ENCODE data around the gene PTH2.

PTH2 gene

DNA sequence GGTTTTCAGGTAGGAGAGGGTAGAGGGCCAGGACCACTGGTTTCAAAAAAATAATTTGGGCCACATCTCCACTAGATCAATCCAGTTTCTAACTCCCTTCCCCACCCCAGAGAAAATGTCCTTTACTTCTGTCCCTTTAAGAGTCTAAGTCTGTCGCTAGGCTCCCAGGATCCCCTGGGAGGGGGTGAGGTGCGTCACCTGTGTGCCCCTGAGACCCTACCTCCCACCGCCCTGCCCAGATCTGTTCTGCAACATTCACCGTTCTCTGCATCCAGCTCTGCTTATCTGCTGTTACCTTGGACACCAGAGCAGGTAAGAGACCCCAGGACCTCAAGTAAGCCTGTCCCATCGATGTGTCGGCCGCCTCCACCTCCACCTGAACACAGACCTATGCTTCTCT is 1.9 kb upstream of the PTH2 start, which contains the start of gene GFY:
Gene GFY (plus strand): TSS at position 211 of the 400 bp plus-strand sequence. CDS start 1,043 bp downstream, outside the sequence.
- Histone ChIP-seq H3K4me1 (ENCODE audit: control insufficient read depth, insufficient read depth, low read length) (no peaks in the 10 kb centered on the region), H3K36me3 (ENCODE audit: control insufficient read depth, insufficient read depth, low read length) (no peaks in the 10 kb centered on the region), H3K27me3 (ENCODE audit: control insufficient read depth, insufficient read depth, low read length) (peaks cover 69% of the 10 kb centered on the region), H3K4me3 (ENCODE audit: low read length) (no peak within 1 kb of the TSS), H3K9ac (ENCODE audit: low read length) (no peak within 1 kb of the TSS), H3K27ac (ENCODE audit: low read depth, low read length) (no peak within 1 kb of the TSS)

GRCh38 chr19:49423985-49424303 is 703 bp upstream of the PTH2 start:
- Histone ChIP-seq H3K27me3 (ENCODE audit: control insufficient read depth, insufficient read depth, low read length) (peaks cover 67% of the 10 kb centered on the region), H3K9ac (ENCODE audit: low read length) (no peak overlapping the region), H3K4me3 (ENCODE audit: low read length) (no peak overlapping the region), H3K4me1 (ENCODE audit: control insufficient read depth, insufficient read depth, low read length) (no peaks in the 10 kb centered on the region), H3K36me3 (ENCODE audit: control insufficient read depth, insufficient read depth, low read length) (no peaks in the 10 kb centered on the region), H3K27ac (ENCODE audit: low read depth, low read length) (no peak overlapping the region)

DNA sequence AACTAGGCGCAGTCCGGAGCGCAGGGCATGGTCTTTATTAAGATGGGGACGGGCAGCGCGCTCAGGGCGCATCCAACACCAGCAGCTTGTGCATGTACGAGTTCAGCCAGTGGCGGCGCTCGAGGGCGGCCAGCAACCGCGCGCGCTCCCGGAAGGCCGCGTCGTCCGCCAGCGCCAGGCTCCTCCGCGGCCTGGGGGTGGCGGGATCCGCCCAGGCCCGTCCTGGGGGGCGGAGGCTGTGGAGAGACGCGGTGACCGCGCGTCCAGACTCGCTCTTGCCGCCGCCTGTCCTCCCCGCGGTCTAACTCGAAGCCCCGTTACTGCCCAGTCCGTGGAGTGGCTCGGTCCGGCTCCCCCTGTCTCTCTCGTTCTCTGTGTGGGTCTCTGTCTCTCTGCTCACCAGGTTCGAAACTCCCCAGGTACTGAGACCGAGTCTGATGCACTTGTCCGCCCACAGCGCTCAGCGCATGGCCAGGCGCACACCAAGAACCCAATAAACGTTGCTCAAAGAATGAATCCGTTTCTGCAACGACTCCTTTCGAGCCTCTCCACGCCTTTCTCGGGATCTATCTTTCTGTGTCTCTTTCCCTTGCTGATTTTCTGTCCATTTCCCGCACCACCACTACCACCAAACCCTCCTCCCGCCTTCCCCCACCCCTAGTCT is 702 bp downstream of the PTH2 start:
- peak overlapping the region; percentile 50 for H3K4me3 ChIP-seq (ENCODE audit: low read length)
- no peak overlapping the region for H3K9ac ChIP-seq (ENCODE audit: low read length)
- H3K27ac ChIP-seq (ENCODE audit: low read depth, low read length), result no peak overlapping the region
- peaks cover 63% of the 10 kb centered on the region for H3K27me3 ChIP-seq (ENCODE audit: control insufficient read depth, insufficient read depth, low read length)
- no peaks in the 10 kb centered on the region for H3K36me3 ChIP-seq (ENCODE audit: control insufficient read depth, insufficient read depth, low read length)
- H3K4me1 ChIP-seq (ENCODE audit: control insufficient read depth, insufficient read depth, low read length), result no peaks in the 10 kb centered on the region

- H3K27ac ChIP-seq (ENCODE audit: low read depth, low read length), result no peak overlapping the region
- no peaks in the 10 kb centered on the region for H3K4me1 ChIP-seq (ENCODE audit: control insufficient read depth, insufficient read depth, low read length)
- no peak overlapping the region for H3K4me3 ChIP-seq (ENCODE audit: low read length)
- H3K36me3 ChIP-seq (ENCODE audit: control insufficient read depth, insufficient read depth, low read length), result no peaks in the 10 kb centered on the region
- H3K9ac ChIP-seq (ENCODE audit: low read length), result no peak overlapping the region
- peaks cover 57% of the 10 kb centered on the region for H3K27me3 ChIP-seq (ENCODE audit: control insufficient read depth, insufficient read depth, low read length)
Observed at GRCh38 chr19:49421878-49422202, 1.4 kb downstream of the PTH2 start.

DNA sequence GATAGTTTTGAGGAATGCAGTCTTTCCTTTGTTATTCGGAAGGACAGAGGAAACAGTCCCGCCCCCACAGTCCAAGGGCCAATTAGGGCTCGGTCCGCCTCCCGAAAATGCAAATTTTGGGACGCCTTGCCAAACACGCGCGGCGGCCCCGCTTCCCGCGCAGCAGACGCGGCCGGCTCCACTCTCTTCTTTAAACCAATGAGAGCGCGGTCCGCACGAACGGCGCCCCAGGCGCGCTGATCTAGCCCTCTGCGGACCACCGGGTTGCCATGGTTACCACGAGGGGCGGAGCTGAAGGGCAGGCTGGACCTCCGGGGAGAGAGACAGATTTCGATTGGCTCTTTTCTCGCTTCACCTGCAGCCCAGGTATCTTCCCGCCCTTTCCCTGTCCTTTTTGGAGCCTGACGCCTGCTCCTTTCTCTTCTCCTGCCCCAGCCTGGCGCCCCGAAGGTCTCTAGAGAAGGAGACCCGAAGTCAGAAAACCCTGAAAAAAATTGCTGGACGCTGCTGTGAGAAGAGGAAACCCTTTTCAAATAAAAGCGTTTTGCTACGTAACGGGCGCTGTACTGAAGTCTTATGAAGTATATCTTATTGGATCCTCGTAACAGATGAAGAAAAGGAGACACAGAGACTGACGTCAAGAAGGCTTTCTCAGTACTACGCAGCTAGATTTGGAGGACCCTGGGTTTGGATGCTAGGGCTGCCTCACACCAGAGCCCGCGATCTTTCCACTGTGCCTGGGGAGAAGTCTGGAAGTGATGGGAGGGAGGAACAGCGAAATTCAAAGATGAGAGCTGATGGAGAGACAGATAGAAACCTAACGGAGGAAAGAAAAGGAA is 2.0 kb downstream of the PTH2 start:
- Histone ChIP-seq H3K36me3 (ENCODE audit: control insufficient read depth, insufficient read depth, low read length) (no peaks in the 10 kb centered on the region), H3K4me3 (ENCODE audit: low read length) (peak overlapping the region; percentile 18), H3K27me3 (ENCODE audit: control insufficient read depth, insufficient read depth, low read length) (peaks cover 53% of the 10 kb centered on the region), H3K9ac (ENCODE audit: low read length) (no peak overlapping the region), H3K27ac (ENCODE audit: low read depth, low read length) (no peak overlapping the region), H3K4me1 (ENCODE audit: control insufficient read depth, insufficient read depth, low read length) (no peaks in the 10 kb centered on the region)

GRCh38 chr19:49420227-49420626 is 3.0 kb downstream of the PTH2 start:
- Histone ChIP-seq H3K4me1 (ENCODE audit: control insufficient read depth, insufficient read depth, low read length) (no peaks in the 10 kb centered on the region), H3K36me3 (ENCODE audit: control insufficient read depth, insufficient read depth, low read length) (no peaks in the 10 kb centered on the region), H3K27ac (ENCODE audit: low read depth, low read length) (no peak overlapping the region), H3K9ac (ENCODE audit: low read length) (no peak overlapping the region), H3K4me3 (ENCODE audit: low read length) (no peak overlapping the region), H3K27me3 (ENCODE audit: control insufficient read depth, insufficient read depth, low read length) (peaks cover 48% of the 10 kb centered on the region)

DNA sequence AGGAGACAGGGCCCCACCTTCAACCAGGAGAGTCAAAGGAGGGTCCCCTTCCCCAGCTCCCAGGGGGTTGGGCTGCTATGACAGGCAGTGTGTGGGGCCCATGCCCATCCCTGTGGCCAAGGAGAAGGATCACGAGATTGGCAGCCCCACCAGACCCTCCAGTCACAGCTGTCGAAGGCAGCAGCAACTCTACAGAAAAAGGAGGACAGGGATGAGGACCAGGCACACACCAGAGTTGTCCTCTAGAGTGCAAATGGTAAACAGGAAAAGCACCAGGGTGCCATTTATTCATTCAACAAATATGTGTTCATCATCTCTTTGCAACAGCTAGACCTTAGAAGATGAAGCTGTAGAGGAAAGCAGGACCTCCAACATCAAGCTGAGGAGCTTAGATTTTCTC is 4.1 kb downstream of the PTH2 start:
- Histone ChIP-seq H3K27me3 (ENCODE audit: control insufficient read depth, insufficient read depth, low read length) (peaks cover 42% of the 10 kb centered on the region), H3K4me3 (ENCODE audit: low read length) (no peak overlapping the region), H3K27ac (ENCODE audit: low read depth, low read length) (no peak overlapping the region), H3K9ac (ENCODE audit: low read length) (no peak overlapping the region), H3K4me1 (ENCODE audit: control insufficient read depth, insufficient read depth, low read length) (no peaks in the 10 kb centered on the region), H3K36me3 (ENCODE audit: control insufficient read depth, insufficient read depth, low read length) (no peaks in the 10 kb centered on the region)

DNA sequence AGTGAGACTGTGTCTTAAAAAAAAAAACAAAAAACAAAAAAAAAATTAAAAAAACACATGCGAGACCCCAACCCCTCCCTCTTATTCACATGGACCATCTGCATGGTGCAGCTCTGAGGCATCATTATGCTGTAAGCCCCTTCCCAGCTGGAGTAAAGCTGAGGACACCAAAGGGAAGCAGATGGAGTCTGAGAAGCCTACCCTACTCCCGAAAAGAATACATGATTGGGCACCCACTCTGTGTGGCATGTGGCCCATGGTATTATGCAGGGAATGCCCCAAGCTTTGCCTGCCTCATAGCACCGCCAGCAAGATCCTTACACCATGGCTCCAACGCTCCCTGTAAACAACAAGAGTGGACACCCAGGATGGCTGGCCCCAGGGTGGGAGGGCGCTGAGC is 4.7 kb downstream of the PTH2 start:
- Histone ChIP-seq H3K27me3 (ENCODE audit: control insufficient read depth, insufficient read depth, low read length) (peaks cover 38% of the 10 kb centered on the region), H3K27ac (ENCODE audit: low read depth, low read length) (no peak overlapping the region), H3K4me1 (ENCODE audit: control insufficient read depth, insufficient read depth, low read length) (no peaks in the 10 kb centered on the region), H3K36me3 (ENCODE audit: control insufficient read depth, insufficient read depth, low read length) (no peaks in the 10 kb centered on the region), H3K4me3 (ENCODE audit: low read length) (no peak overlapping the region), H3K9ac (ENCODE audit: low read length) (no peak overlapping the region)

DNA sequence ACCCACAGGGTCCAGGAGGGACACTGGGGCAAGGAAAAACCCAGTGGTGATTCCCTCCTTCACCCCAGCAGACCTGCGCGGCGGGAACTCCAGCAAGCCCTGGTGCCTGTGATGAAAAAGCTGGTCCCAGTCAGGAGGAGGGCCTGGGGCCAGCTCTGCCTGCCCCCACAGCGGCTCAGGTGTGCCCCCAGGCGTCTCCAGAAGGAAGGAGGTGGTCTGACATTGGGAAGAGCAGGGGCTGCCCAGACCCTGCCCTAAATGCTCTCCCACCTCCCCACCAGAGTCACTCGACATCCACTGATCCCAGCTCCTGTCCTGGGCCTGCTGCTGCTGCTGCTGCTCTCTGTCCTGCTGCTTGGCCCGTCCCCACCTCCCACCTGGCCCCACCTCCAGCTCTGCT is 6.2 kb downstream of the PTH2 start:
- no peak overlapping the region for H3K9ac ChIP-seq (ENCODE audit: low read length)
- H3K4me1 ChIP-seq (ENCODE audit: control insufficient read depth, insufficient read depth, low read length), result no peaks in the 10 kb centered on the region
- H3K4me3 ChIP-seq (ENCODE audit: low read length), result no peak overlapping the region
- H3K27ac ChIP-seq (ENCODE audit: low read depth, low read length), result no peak overlapping the region
- H3K27me3 ChIP-seq (ENCODE audit: control insufficient read depth, insufficient read depth, low read length), result peaks cover 29% of the 10 kb centered on the region
- no peaks in the 10 kb centered on the region for H3K36me3 ChIP-seq (ENCODE audit: control insufficient read depth, insufficient read depth, low read length)

- Histone ChIP-seq H3K4me1 (ENCODE audit: control insufficient read depth, insufficient read depth, low read length) (no peaks in the 10 kb centered on the region), H3K27ac (ENCODE audit: low read depth, low read length) (no peak overlapping the region), H3K9ac (ENCODE audit: low read length) (no peak overlapping the region), H3K27me3 (ENCODE audit: control insufficient read depth, insufficient read depth, low read length) (peaks cover 19% of the 10 kb centered on the region), H3K4me3 (ENCODE audit: low read length) (no peak overlapping the region), H3K36me3 (ENCODE audit: control insufficient read depth, insufficient read depth, low read length) (no peaks in the 10 kb centered on the region)
Observed at GRCh38 chr19:49415810-49416200, 7.4 kb downstream of the PTH2 start.

DNA sequence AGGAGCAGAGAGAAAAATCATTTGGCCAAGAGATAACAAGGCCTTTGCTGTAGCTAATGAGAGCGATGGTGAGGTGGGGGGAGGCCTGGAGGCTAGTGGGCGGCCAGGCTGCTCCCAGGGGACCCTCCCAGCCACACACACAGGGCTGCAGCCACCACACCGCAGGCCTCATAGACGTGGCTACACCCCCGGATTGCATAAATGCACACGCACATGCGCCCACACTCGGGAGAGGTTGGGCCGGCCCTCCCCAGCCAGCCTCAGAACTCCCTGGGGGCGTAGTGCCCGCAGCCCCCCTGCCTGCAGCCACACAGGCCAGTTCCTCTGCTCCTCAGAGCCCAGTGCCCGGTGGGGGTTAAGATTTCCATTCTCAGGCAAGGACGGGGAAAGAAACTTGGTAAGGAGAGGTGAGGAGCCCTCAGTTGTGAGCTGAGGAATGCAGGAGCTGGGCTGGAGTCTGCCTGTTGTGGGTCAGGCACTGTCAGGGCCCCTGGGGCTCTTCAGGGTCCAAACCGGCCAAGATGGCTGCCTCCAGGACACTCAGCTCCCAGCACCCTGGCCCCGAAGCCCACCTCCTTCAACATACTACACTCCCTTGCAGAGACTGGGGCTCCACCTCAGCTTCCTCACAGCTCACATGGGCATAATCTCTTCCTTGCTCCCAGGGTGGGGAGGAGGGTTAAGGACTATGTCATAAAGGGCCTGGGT is 8.0 kb downstream of the PTH2 start:
- no peak overlapping the region for H3K4me3 ChIP-seq (ENCODE audit: low read length)
- H3K27ac ChIP-seq (ENCODE audit: low read depth, low read length), result no peak overlapping the region
- peaks cover 14% of the 10 kb centered on the region for H3K27me3 ChIP-seq (ENCODE audit: control insufficient read depth, insufficient read depth, low read length)
- no peaks in the 10 kb centered on the region for H3K36me3 ChIP-seq (ENCODE audit: control insufficient read depth, insufficient read depth, low read length)
- H3K9ac ChIP-seq (ENCODE audit: low read length), result no peak overlapping the region
- no peaks in the 10 kb centered on the region for H3K4me1 ChIP-seq (ENCODE audit: control insufficient read depth, insufficient read depth, low read length)

- H3K9ac ChIP-seq (ENCODE audit: low read length), result no peak overlapping the region
- H3K27me3 ChIP-seq (ENCODE audit: control insufficient read depth, insufficient read depth, low read length), result peaks cover 8% of the 10 kb centered on the region
- H3K27ac ChIP-seq (ENCODE audit: low read depth, low read length), result no peak overlapping the region
- no peak overlapping the region for H3K4me3 ChIP-seq (ENCODE audit: low read length)
- H3K4me1 ChIP-seq (ENCODE audit: control insufficient read depth, insufficient read depth, low read length), result no peaks in the 10 kb centered on the region
- no peaks in the 10 kb centered on the region for H3K36me3 ChIP-seq (ENCODE audit: control insufficient read depth, insufficient read depth, low read length)
Observed at GRCh38 chr19:49414256-49414655, 9.0 kb downstream of the PTH2 start.
